Activated CD8-positive, alpha-beta memory T cell treated with anti-CD3 and anti-CD28 coated beads, Interleukin-2, amount 10 ng/mL, durations not matched to agents 7 days and 5 days (primary cell): ENCODE measurements around the gene ITGB1. TPM values are rescaled to one million over a fixed set of nuclear protein-coding genes. Genes with fewer than 3 reads are reported as not detected.
"Not testable (repeated sequence)": the region's sequence is repeated elsewhere in the genome, so short reads cannot be mapped to it uniquely, and the experiment has no call there.

ENCODE experiments used
- ATAC-seq: fragments of 150-1000 bp; cut with Tn5 transposase; one replicate; pipeline ENCODE4 v1.10.0; 2021; ENCODE audit warnings: moderate library complexity
- CTCF ChIA-PET: fragments of 350-600 bp; sonication (Branson Sonifier 250); formaldehyde crosslinking; loops from one replicate; lab custom pipeline; 2021; ENCODE audit warnings: antibody characterized with exemption; lab: Charles Lee
- DNase-seq: peaks from one replicate; pipeline ENCODE4 v3.0.0-alpha.2; 2020
- H3K27ac Mint-ChIP-seq: one replicate; pipeline ENCODE4 v1.8.0; 2021; ENCODE audit warnings: mild to moderate bottlenecking, mixed read lengths
- H3K27me3 Mint-ChIP-seq: one replicate; pipeline ENCODE4 v1.8.0; 2021; ENCODE audit warnings: mixed read lengths
- H3K36me3 Mint-ChIP-seq: one replicate; pipeline ENCODE4 v1.8.0; 2021; ENCODE audit warnings: mild to moderate bottlenecking, mixed read lengths
- H3K4me1 Mint-ChIP-seq: one replicate; pipeline ENCODE4 v1.8.0; 2021; ENCODE audit warnings: mixed read lengths
- H3K4me3 Mint-ChIP-seq: one replicate; pipeline ENCODE4 v1.8.0; 2021; ENCODE audit warnings: mild to moderate bottlenecking, moderate library complexity, mixed read lengths
- H3K9me3 Mint-ChIP-seq: one replicate; pipeline ENCODE4 v1.8.0; 2022; ENCODE audit warnings: low read depth, mixed read lengths
- total RNA-seq, 2 experiments: library from RNA; stranded (reverse); gene quantifications; one replicate each; pipeline ENCODE4 v1.2.3, GENCODE V29; 2021

The ITGB1 gene
- total RNA-seq, 2 experiments from 2014 or later: 54.2 to 59.9 TPM

GRCh38 chr10:32985775-32986350 is 27.8 kb upstream of the ITGB1 start:
- Mint-ChIP-seq H3K27ac (no peak overlapping the region), H3K36me3 (peaks cover 2% of the 10 kb centered on the region), H3K27me3 (no peaks in the 10 kb centered on the region), H3K9me3 (peaks cover 3% of the 10 kb centered on the region), H3K4me3 (no peak overlapping the region), H3K4me1 (peaks cover 34% of the 10 kb centered on the region)
- ATAC-seq (no peak), DNase-seq (no peak)
- CTCF ChIA-PET: interaction anchor here (0.7 kb wide), 1 partner anchor 39 kb away, joined by 3 read pairs; no protein-coding TSS in a partner anchor

- no peak overlapping the region for H3K27ac Mint-ChIP-seq
- ATAC-seq (no peak), DNase-seq (no peak)
- CTCF ChIA-PET: interaction anchor here (0.7 to 1.9 kb wide), 2 partner anchors 24 to 39 kb away, joined by 3 to 5 read pairs; no protein-coding TSS in a partner anchor
- no peaks in the 10 kb centered on the region for H3K27me3 Mint-ChIP-seq
- H3K4me1 Mint-ChIP-seq: peaks cover 38% of the 10 kb centered on the region
- H3K4me3 Mint-ChIP-seq: no peak overlapping the region
- H3K36me3 Mint-ChIP-seq: no peaks in the 10 kb centered on the region
- no peaks in the 10 kb centered on the region for H3K9me3 Mint-ChIP-seq
These were observed 27.3 kb upstream of the ITGB1 start for GRCh38 chr10:32985341-32985764.

GRCh38 chr10:32984003-32984600 is 26.1 kb upstream of the ITGB1 start:
- DNase-seq: no peak
- Mint-ChIP-seq H3K4me1 (peaks cover 44% of the 10 kb centered on the region), H3K9me3 (no peaks in the 10 kb centered on the region), H3K27ac (no peak overlapping the region), H3K36me3 (no peaks in the 10 kb centered on the region), H3K27me3 (no peaks in the 10 kb centered on the region), H3K4me3 (no peak overlapping the region)
- no peak for ATAC-seq
- CTCF ChIA-PET: interaction anchor here (0.5 to 1.9 kb wide), 5 partner anchors 11 to 632 kb away, joined by 3 to 6 read pairs (median 4); no protein-coding TSS in a partner anchor

DNA sequence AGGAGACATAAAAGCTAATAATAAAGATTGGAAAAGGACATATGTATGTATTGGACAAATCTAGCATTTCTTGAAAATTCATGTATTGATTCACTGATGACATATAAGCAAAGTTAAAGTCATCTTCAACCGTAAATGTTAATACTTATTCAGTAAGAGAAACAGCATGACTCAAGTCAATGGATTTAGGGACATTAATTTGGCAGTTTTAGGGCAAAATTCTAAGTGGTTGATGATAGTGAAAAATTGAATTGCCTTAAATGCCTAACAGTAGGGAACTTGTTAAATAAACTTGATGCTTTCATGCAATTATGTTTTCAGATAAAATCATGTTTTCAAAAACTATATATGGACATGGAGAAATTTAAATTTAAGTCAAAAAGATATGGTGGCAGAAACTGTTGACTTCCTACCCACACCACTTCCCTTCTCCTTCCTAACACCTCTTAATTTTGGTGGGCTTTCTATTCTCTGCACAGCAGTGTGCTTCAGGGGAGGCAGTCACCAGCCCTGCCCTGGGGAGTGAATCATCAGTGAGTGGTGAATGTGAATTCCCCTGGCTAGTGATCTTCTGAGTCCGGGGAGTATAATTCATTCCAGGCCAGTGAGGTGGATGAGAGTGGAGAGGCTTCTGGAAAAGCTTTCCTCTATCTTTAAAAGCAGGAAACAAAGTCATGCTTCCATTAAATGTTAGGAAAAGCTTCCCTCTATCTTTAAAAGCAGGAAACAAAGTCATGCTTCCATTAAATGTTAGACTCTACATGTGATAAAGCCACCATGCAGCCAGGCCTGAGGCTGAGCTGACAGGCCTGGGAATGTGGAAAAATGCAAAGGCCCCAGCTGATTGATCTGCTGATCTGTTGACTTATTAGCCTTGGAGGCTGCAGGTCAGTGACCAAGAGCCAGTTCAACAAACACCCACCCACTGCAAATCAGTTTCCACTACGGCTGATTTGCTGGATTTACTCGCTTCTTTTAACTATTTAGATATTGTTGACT is 25.2 kb upstream of the ITGB1 start:
- CTCF ChIA-PET: interaction anchor here (0.5 to 1.9 kb wide), 5 partner anchors 10 to 26 kb away, joined by 3 to 6 read pairs (median 4); no protein-coding TSS in a partner anchor
- Mint-ChIP-seq H3K27me3 (no peaks in the 10 kb centered on the region), H3K27ac (peak overlapping the region; percentile 62), H3K36me3 (no peaks in the 10 kb centered on the region), H3K4me3 (no peak overlapping the region), H3K9me3 (no peaks in the 10 kb centered on the region), H3K4me1 (peaks cover 44% of the 10 kb centered on the region)
- ATAC-seq: peak; percentile 16
- DNase-seq: peak; percentile 59

- DNase-seq (no peak), ATAC-seq (no peak)
- no peaks in the 10 kb centered on the region for H3K36me3 Mint-ChIP-seq
- no peaks in the 10 kb centered on the region for H3K27me3 Mint-ChIP-seq
- no peak overlapping the region for H3K4me3 Mint-ChIP-seq
- H3K4me1 Mint-ChIP-seq: peaks cover 44% of the 10 kb centered on the region
- H3K9me3 Mint-ChIP-seq: no peaks in the 10 kb centered on the region
- peak overlapping the region; percentile 62 for H3K27ac Mint-ChIP-seq
- CTCF ChIA-PET: interaction anchor here (1.4 to 1.9 kb wide), 3 partner anchors 9 to 28 kb away, joined by 3 to 6 read pairs (median 4); no protein-coding TSS in a partner anchor
These were observed 24.3 kb upstream of the ITGB1 start for GRCh38 chr10:32982293-32982709.

GRCh38 chr10:32981760-32982159 is 23.7 kb upstream of the ITGB1 start:
- ATAC-seq: no peak
- Mint-ChIP-seq H3K4me3 (no peak overlapping the region), H3K9me3 (no peaks in the 10 kb centered on the region), H3K27me3 (no peaks in the 10 kb centered on the region), H3K36me3 (no peaks in the 10 kb centered on the region), H3K27ac (peak overlapping the region; percentile 62), H3K4me1 (peaks cover 44% of the 10 kb centered on the region)
- CTCF ChIA-PET: interaction anchor here (1.0 to 1.9 kb wide), 3 partner anchors 25 to 28 kb away, joined by 3 to 6 read pairs (median 3); no protein-coding TSS in a partner anchor
- DNase-seq: no peak

DNA sequence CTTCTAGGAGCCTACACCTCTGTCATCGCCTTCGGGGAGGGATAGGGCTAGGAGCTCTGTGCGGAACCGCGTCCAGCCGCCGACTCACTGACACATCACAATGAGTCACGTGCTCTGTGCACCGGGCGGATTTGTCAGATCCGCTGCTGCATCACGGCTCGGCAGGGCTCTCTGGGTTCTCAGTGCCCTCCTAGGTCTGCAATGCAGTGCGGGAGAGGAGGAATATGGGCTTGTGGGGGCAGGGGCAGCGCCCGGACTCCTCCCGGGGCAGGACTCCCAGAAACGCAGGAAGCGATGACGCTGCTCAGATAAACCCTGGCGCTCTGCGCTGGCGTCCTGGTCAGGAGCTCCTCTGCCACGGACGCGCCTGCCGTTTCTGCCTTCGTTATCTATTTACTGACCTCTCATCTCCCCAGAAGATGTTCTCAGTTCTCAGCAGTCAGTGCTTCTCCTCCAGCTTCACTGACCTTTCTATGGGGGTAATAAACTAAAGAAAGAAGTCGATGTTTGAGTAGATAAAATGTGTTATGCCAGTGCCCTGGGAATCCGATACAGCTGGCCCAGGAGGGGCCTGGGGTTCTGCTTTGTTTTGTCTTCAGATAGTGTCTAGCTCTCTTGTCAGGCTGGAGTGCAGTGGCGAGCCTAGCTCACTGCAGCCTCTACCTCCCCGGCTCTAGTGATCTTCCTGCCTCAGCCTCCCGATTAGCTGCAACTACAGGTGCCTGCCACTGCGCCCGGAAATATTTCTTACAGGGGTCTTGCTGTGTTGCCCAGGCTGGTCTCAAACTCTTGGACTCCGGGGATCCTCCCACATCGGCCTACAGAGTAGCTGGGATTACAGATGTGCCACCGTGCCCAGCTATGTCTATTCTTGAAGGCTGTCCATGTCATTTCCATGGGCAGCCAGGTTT is 22.8 kb upstream of the ITGB1 start:
- Mint-ChIP-seq H3K36me3 (no peaks in the 10 kb centered on the region), H3K4me1 (peaks cover 44% of the 10 kb centered on the region), H3K9me3 (no peaks in the 10 kb centered on the region), H3K27me3 (no peaks in the 10 kb centered on the region), H3K4me3 (peak overlapping the region; percentile 90), H3K27ac (peak overlapping the region; percentile 96)
- DNase-seq: peak; percentile 91
- ATAC-seq: peak; percentile 97
- CTCF ChIA-PET: interaction anchor here (0.8 to 1.9 kb wide), 9 partner anchors 10 to 535 kb away, joined by 3 to 6 read pairs (median 3); partner anchors contain the start of gene CCDC7

DNA sequence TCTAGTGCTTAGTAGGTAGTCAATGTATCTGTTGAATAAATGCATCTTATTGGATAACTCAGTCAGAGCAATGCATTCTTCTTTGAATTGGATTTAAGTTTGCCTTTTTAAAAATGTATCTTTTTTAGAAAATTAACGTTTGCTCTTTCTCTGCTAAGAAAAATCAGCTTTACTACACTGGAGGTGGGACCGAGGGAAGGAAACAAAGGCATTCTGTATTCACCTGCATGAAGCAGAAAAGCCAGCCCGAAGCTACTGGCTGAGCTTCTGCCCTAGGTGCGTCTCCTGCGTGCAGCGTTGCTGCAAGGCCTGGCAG is 22.2 kb upstream of the ITGB1 start:
- Mint-ChIP-seq H3K4me1 (peaks cover 40% of the 10 kb centered on the region), H3K4me3 (peak overlapping the region; percentile 90), H3K27me3 (no peaks in the 10 kb centered on the region), H3K27ac (peak overlapping the region; percentile 96), H3K36me3 (no peaks in the 10 kb centered on the region), H3K9me3 (no peaks in the 10 kb centered on the region)
- ATAC-seq (no peak), DNase-seq (no peak)
- CTCF ChIA-PET: interaction anchor here (0.8 to 1.9 kb wide), 7 partner anchors 9 to 535 kb away, joined by 3 to 6 read pairs (median 3); partner anchors contain the start of gene CCDC7

DNA sequence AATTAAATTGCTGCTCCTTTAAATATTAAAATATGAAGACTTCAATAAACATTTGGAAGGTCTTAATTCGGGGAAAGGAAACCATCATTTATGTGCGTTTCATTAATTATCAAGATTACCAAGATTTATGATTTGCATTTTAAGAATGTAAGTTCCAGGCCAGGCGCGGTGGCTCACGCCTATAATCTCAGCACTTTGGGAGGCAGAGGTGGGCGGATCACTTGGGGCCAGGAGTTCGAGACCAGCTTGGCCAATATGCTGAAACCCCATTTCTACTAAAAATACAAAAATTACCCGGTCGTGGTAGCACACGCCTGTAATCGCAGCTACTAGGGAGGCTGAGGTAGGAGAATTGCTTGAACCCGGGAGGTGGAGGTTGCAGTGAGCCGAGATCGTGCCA is 21.7 kb upstream of the ITGB1 start:
- not testable (repeated sequence) for ATAC-seq

GRCh38 chr10:32979041-32979440 is 21.0 kb upstream of the ITGB1 start:
- Mint-ChIP-seq H3K27me3 (no peaks in the 10 kb centered on the region), H3K36me3 (no peaks in the 10 kb centered on the region), H3K27ac (no peak overlapping the region), H3K9me3 (no peaks in the 10 kb centered on the region), H3K4me1 (peaks cover 42% of the 10 kb centered on the region), H3K4me3 (no peak overlapping the region)
- CTCF ChIA-PET: no interaction called here
- DNase-seq (no peak), ATAC-seq (no peak)

More for the DNA sequence above, 21.7 kb upstream of the ITGB1 start:
- Mint-ChIP-seq H3K4me3 (peak overlapping the region; percentile 33), H3K4me1 (peaks cover 40% of the 10 kb centered on the region)
- DNase-seq, H3K36me3 Mint-ChIP-seq, H3K27ac Mint-ChIP-seq, H3K27me3 Mint-ChIP-seq, H3K9me3 Mint-ChIP-seq: not testable (repeated sequence)
- CTCF ChIA-PET: interaction anchor here (0.8 to 1.9 kb wide), 6 partner anchors 8 to 32 kb away, joined by 3 to 6 read pairs (median 4); no protein-coding TSS in a partner anchor

DNA sequence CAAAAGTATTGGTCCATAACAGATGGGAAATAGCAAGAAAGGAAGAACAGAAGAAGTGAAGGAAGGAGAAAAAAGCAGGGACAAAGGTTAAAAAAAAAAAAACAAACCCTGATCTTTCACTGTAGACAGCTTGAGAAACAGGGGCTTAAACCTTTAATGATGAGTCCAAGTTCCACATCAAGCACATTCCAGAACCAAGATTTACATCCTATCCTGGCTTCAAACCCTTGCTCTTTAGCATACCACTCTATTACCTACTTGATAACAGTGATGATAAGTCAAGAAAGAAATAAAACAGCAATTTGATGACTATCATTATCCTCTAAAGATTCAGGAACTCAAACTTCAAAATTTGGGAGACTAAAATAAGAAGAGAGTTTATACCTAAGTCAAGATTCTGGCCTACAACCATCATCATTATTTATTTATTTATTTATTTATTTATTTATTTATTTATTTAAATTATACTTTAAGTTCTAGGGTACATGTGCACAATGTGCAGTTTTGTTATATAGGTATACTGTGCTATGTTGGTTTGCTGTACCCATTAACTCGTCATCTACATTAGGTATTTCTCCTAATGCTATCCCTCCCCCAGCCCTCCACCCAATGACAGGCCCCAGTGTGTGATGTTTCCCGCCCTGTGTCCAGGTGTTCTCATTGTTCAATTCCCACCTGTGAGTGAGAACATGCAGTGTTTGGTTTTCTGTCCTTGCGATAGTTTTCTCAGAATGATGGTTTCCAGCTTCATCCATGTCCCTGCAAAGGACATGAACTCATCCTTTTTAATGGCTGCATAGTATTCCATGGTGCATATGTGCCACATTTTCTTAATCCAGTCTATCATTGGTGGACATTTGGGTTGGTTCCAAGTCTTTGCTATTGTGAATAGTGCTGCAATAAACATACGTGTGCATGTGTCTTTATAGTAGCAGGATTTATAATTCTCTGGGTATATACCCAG is 20.1 kb upstream of the ITGB1 start:
- H3K27ac Mint-ChIP-seq, ATAC-seq, H3K36me3 Mint-ChIP-seq, DNase-seq, H3K27me3 Mint-ChIP-seq, H3K4me3 Mint-ChIP-seq, H3K9me3 Mint-ChIP-seq, CTCF ChIA-PET: not testable (repeated sequence)
- H3K4me1 Mint-ChIP-seq: peaks cover 35% of the 10 kb centered on the region
